Stimulated activated CD4-positive, alpha-beta T cell treated with anti-CD3 and anti-CD28 coated beads, Interleukin-1b, Interleukin-23, amount 100 ng/mL, for 48 hours (primary cell): ENCODE measurements around the gene ANKEF1.
"Not testable (repeated sequence)": the region's sequence is repeated elsewhere in the genome, so short reads cannot be mapped to it uniquely, and the experiment has no call there.

Source experiments
- DNase-seq: peaks from one replicate; pipeline ENCODE4 v3.0.0-alpha.2; 2020

ANKEF1 gene

GRCh38 chr20:10034717-10035571, at the start of gene ANKEF1:
Gene ANKEF1, plus strand, starts transcription at chr20:10034987. Its CDS starts 3,315 bp downstream, at chr20:10038302.
- DNase-seq, result peak; percentile 57

DNA sequence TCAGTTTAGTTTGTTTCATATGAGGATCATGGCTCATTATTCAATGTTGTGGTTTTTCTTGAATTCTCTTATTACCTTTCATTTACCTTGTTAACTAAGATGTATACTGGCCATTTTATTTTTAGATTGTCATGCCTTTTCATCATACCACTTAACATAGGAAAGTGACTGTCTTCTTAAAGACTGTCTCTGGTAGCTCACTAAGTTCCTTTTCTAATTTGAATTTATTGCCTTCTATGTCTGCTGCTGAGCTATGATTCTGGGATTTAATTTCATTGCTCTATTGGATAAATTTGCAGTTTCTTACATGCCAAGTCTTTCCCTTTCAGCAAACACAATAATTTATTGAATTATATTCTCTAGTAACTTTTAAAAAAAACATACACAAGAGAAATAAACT, 49.5 kb upstream of the ANKEF1 start:
- DNase-seq, result no peak

DNA sequence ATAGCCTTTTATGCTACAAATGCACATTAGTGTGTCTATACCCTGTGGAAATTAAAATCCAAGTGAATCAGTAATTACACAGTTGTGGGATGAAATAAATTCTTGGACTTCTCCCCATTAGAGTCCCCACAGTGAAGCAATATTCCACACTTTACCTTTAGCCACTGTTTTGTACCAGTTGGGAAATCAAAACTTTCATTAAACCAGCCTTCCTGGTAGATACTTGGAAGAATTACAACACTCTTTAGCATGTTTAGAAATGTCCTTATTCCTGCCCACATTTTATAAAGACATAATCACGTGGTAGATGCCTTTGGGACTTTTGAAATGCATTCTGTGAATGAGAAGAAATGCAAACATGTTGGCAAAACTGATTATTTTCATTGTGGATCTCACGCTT, 49.0 kb upstream of the ANKEF1 start:
- no peak for DNase-seq

GRCh38 chr20:9989066-9989724, 45.6 kb upstream of the ANKEF1 start:
- no peak for DNase-seq

GRCh38 chr20:9993137-9993536, 41.6 kb upstream of the ANKEF1 start:
- no peak for DNase-seq

DNA sequence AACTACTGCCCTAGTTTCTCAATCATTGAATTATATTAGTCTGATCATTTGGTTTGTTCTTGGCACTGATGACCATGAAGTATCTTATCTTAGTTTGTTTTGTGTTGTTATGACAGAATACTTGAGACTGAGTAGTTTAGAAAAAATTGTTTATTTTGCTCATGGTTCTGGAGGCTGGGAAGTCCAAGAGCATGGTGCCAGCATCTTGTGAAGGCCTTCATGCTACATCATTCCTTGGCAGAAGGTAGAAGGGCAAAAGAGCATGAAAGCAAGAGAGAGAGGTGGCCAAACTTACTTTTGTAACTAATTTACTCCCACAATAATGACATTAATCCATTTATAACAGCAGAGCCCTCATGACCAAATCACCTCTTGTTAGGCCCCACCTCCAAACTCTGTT, 40.1 kb upstream of the ANKEF1 start:
- no peak for DNase-seq

GRCh38 chr20:9995510-9996272, 39.1 kb upstream of the ANKEF1 start:
- no peak for DNase-seq

DNA sequence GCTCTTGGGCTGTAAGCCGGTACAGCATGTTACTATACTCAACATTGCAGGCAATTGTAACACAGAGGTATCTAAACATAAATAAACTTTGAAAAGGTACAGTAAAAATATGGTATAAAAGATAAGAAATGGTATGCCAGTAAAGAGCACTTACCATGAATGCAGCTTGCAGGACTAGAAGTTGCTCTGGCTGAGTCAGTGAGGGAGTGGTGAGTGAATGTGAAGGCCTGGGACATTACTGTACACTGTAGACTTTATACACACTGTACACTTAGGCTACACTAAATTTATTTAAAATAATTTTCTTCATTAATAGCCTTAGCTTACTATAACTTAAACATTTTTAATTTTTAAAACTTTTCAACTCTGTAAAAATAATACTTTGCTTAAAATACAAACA, 37.8 kb upstream of the ANKEF1 start:
- DNase-seq, result no peak

DNA sequence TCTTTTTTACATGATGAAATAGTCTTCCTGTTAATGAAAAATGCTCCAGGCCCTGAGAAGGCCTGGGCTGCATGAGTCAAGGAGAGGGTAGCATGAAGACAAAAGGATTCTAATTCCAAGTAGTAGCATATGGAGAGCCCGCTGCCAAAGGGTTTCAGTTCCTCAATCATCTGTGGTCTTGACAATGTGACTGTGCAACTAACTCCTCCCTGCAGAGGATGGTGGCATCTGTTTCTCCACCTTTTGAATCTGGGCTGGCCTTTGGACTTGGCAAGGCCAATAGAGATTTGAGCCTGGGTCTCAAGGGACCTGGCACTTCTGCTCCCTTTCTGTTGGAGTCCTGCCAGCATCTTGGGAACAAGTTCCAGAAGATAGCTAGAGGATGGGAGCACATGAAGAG, 35.1 kb upstream of the ANKEF1 start:
- no peak for DNase-seq

DNA sequence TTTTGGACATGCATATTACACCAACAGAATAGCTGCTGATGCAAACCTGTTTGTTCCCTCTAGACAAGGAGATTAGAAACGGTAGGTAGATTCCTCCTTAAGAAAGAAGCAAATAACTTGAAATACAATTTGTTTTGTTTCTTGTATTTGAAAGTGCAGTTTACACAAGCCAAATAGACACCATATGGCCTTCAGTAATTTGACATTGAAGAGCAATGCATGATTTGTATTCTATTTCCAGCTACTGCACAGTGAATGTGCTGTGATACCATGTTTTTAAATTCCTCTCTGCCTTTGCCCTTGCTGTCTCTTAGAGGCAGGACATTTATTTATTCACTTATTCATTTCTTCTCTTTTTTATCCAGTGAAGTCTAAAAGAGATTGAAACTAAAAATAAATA, 31.9 kb upstream of the ANKEF1 start:
- no peak for DNase-seq

DNA sequence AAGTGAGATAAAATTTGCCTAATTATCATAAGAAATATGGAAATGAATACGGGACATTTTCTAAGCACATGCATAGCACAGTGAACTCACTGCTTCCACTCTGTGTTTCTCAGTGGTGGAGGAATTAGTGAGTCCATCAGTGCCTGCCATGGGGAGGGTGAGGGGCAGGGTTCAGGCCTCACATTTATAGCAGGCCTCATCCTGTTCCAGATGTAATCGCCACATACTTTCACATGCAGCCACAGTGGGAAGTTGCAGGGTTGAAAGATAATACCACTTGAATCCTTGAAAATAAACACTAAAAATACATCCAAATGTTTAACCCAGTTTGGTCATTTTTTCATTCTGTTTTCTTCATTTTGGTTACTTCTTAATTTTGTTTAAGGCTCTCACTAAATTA, 29.9 kb upstream of the ANKEF1 start:
- no peak for DNase-seq

DNA sequence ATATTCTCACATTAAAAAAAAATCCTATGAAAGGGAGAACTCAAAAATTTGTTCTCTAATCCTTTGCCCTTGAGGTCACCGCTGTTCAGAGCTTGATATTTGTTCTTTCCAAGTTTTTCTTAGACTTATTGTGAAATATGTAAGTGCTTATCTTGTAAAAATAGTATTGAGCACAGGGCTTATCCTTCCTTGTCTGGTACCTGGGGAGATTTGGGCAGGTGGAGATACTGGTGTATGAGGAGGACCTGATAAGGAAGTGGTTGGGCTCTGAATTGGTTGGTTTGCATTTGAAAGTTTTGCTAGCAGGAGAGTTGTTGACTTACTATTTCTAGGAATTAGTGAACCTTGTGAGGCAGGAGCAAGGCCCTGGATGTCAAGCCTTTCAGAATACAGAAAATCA, 28.9 kb upstream of the ANKEF1 start:
- DNase-seq, result no peak

DNA sequence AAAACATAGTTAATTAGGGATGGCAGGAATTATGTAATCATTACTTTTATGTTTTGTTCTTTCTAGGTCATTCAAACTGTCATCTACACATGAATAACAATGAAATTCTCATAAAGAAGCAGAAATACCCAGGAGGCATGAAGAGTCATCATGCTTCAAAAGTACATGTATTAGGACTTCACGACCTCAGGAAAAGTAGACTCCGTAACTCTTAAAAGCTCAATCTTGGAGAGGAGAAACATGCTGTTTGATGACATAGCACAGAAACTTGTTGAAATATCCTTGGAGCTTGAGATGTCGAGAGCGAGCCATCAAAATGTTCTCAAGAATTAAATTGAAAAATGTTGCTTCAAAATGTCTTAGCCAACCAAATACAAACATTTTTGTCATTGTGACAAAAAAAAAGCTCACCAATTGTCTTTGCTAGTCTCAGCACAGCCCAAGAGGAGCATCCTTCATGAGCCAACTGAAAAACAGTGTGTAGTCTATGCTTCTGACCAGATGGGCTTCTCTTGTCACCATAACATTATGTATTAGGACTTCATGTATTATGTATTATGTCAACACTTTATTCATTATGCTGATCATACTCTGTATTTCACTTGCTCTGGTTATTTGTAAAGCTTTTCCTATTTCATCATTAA, 28.2 kb upstream of the ANKEF1 start:
- DNase-seq, result no peak

DNA sequence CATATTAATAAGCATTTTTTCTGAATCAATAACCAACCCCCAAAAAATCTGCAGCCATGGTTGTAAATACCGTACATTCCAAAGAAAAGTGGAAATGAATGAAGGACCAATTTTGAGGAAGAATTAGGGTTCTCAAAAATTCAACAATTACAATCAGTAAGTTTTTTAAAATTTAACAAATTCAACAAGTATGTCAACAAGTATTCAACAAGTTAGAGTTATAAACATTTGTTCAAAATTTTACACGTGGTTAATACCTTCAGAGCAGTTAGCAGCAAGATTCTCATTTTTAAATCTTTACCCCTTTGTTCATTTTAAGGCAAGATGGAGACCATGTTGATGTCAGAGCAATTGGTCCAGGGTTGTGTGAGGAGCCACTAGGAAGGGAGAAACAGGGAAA, 27.6 kb upstream of the ANKEF1 start:
- no peak for DNase-seq

GRCh38 chr20:10007747-10008146, 27.0 kb upstream of the ANKEF1 start:
- DNase-seq, result no peak

DNA sequence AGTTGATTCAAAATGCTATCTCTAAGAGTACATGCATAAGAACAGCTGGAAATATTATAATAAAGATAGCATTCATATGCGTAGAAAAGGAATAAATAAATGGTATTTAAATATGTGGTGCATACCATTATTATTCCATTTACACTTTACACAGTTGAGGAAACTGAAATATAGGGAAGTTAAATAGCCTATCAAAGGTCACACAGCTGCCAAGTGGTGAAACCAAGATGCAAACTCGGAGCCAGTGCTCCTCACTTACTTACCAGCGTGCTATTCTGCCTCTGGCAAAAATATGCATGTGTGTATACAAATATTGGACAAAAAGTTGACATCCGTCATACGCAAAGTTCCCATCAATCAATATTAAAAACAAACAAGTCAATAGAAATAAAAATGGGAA, 22.3 kb upstream of the ANKEF1 start:
- no peak for DNase-seq

DNA sequence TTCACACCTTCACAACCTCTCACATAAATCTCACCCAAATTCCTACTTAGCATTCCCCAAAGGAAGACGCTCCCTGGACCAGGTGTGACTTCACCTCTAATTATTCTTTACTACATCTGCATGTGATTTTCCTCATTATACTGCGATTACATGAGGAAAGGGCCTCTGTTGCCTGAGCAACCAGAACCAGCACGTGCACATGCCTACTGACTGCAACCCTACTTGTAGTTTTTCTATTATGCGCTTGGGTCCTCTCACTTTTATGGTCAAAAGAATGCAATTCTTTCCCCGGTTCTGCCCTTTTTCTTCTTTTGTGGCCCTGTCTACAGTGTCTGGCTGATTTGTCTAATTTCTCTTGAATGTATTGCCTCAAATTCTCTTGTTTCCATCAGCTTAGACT, 20.4 kb upstream of the ANKEF1 start:
- no peak for DNase-seq

DNA sequence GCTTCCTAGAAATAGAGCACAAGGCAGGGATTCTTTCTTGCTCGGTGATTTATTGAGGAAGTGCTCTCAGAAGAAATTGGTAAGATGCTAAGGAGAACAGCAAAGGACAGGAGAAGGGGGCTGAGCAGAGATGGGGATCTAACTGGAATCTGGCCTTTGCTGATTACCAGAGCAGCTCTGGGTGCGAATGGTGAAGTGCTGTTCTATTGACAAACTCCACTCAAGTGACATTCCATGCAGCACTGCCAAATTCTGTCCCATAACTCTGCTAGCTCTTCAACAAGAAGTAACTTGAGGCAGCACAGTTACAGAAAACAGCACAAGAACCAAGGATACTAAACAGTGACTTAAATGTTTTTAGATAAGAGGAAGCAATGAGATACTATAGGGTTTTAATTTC, 13.8 kb upstream of the ANKEF1 start:
- no peak for DNase-seq

- DNase-seq, result no peak
These were observed 12.2 kb upstream of the ANKEF1 start for GRCh38 chr20:10022625-10023024.

- no peak for DNase-seq
These were observed 10.9 kb upstream of the ANKEF1 start for GRCh38 chr20:10023911-10024310.

DNA sequence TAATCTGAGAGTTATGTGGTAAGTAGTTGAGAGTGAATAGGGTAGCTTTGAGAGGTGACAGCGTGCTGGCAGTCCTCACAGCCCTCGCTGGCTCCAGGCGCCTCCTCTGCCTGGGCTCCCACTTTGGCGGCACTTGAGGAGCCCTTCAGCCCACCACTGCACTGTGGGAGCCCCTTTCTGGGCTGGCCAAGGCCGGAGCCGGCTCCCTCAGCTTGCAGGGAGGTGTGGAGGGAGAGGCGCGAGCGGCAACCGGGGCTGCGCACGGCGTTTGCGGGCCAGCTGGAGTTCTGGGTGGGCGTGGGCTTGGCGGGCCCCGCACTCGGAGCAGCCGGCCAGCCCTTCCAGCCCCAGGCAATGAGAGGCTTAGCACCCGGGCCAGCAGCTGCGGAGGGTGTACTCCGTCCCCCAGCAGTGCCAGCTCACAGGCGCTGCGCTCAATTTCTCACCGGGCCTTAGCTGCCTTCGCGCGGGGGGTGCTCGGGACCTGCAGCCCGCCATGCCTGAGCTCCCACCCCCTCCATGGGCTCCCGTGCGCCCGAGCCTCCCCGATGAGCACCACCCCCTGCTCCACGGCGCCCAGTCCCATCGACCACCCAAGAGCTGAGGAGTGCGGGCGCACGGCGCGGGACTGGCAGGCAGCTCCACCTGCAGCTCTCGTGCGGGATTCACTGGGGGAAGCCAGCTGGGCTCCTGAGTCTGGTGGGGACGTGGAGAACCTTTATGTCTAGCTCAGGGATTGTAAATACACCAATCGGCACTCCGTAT, 3.2 kb upstream of the ANKEF1 start:
- DNase-seq, result not testable (repeated sequence)

DNA sequence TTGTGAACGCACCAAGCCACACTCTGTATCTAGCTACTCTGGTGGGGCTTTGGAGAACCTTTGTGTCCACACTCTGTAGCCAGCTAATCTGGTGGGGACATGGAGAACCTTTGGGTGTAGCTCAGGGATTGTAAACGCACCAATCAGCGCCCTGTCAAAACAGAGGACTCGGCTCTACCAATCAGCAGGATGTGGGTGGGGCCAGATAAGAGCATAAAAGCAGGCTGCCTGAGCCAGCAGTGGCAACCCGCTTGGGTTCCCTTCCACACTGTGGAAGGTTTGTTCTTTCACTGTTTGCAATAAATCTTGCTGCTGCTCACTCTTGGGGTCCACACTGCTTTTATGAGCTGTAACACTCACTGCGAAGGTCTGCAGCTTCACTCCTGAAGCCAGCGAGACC, 2.5 kb upstream of the ANKEF1 start:
- not testable (repeated sequence) for DNase-seq
